ENCODE results near the gene AUNIP. TPM values are rescaled to one million over a fixed set of nuclear protein-coding genes. Genes with fewer than 3 reads are reported as not detected.

Gene AUNIP
- total and polyA plus RNA-seq, 2 donors (not counting 3 experiments of a cell fraction or from before 2014, with no cell fraction given) = 1.8 to 4.5 TPM

- Histone ChIP-seq H3K9ac (replicated peaks; ENCODE audit: extremely low read depth, insufficient read depth, low read length) (no peak overlapping the region), H3K9me3 (replicated peaks; ENCODE audit: control insufficient read depth, insufficient read depth, low read length) (no peaks in the 10 kb centered on the region), H3K4me3 (replicated peaks in 1 of 3; ENCODE audit: insufficient read depth in 1 of 3, low read depth in 1 of 3, low read length in 3 of 3) (no peak overlapping the region), H3K36me3 (ENCODE audit: control insufficient read depth in 2 of 2, extremely low read depth in 1 of 2, insufficient read depth in 2 of 2, low read length in 2 of 2) (no peaks in the 10 kb centered on the region), H3K27me3 (ENCODE audit: control insufficient read depth in 2 of 2, insufficient read depth in 2 of 2, low read length in 2 of 2) (no peaks in the 10 kb centered on the region), H3K27ac (ENCODE audit: insufficient read depth, low read depth, low read length) (no peak overlapping the region), H2AFZ (ENCODE audit: low read depth, low read length) (no peak overlapping the region), H3K9me1 (replicated peaks; ENCODE audit: control insufficient read depth, extremely low read depth, insufficient read depth, low read length) (no peaks in the 10 kb centered on the region), H3K4me2 (ENCODE audit: insufficient read depth, low read length) (no peak overlapping the region), H3K79me2 (ENCODE audit: control insufficient read depth, insufficient read depth, low read length) (no peaks in the 10 kb centered on the region), H4K20me1 (replicated peaks; ENCODE audit: control insufficient read depth, extremely low read depth, insufficient read depth, low read length) (no peaks in the 10 kb centered on the region), H3K4me1 (ENCODE audit: control insufficient read depth, extremely low read depth, insufficient read depth, low read length) (no peaks in the 10 kb centered on the region)
- intact Hi-C loops (cut with micrococcal nuclease) = no loop called here
- POLR2A ChIA-PET = interaction anchor here (0.5 kb wide), 1 partner anchor 180 kb away, joined by 4 read pairs; no protein-coding TSS in a partner anchor
- no peak for TF ChIP-seq POLR2A (IDR thresholded peaks at IDR 0.05; ENCODE audit: low read depth, low read length)
- dilution Hi-C loops (cut with MboI; ENCODE audit: extremely low pct_ligation_motif_present, low sequenced_read_pairs) = no loop called here
- CTCF ChIA-PET = interaction anchor here (0.9 kb wide), 1 partner anchor 12 kb away, joined by 3 read pairs; the partner anchor contains the start of gene SELENON
- DNase-seq (ENCODE audit: low read depth, low spot score) (no peak), FAIRE-seq (no peak)
- no TSS peak for BruUV-seq (replicated peaks)
Measured at GRCh38 chr1:25787760-25788166, 71.5 kb downstream of the AUNIP start.

- intact Hi-C loops (cut with micrococcal nuclease) (no loop called here), dilution Hi-C loops (cut with MboI; ENCODE audit: extremely low pct_ligation_motif_present, low sequenced_read_pairs) (no loop called here)
- Histone ChIP-seq H2AFZ (ENCODE audit: low read depth, low read length) (no peak overlapping the region), H3K9ac (replicated peaks; ENCODE audit: extremely low read depth, insufficient read depth, low read length) (no peak overlapping the region), H3K4me1 (ENCODE audit: control insufficient read depth, extremely low read depth, insufficient read depth, low read length) (no peaks in the 10 kb centered on the region), H3K4me3 (replicated peaks in 1 of 3; ENCODE audit: insufficient read depth in 1 of 3, low read depth in 1 of 3, low read length in 3 of 3) (no peak overlapping the region), H3K4me2 (ENCODE audit: insufficient read depth, low read length) (no peak overlapping the region), H3K27ac (ENCODE audit: insufficient read depth, low read depth, low read length) (no peak overlapping the region), H3K9me3 (replicated peaks; ENCODE audit: control insufficient read depth, insufficient read depth, low read length) (no peaks in the 10 kb centered on the region), H3K79me2 (ENCODE audit: control insufficient read depth, insufficient read depth, low read length) (no peaks in the 10 kb centered on the region), H4K20me1 (replicated peaks; ENCODE audit: control insufficient read depth, extremely low read depth, insufficient read depth, low read length) (no peaks in the 10 kb centered on the region), H3K36me3 (ENCODE audit: control insufficient read depth in 2 of 2, extremely low read depth in 1 of 2, insufficient read depth in 2 of 2, low read length in 2 of 2) (no peaks in the 10 kb centered on the region), H3K27me3 (ENCODE audit: control insufficient read depth in 2 of 2, insufficient read depth in 2 of 2, low read length in 2 of 2) (no peaks in the 10 kb centered on the region), H3K9me1 (replicated peaks; ENCODE audit: control insufficient read depth, extremely low read depth, insufficient read depth, low read length) (no peaks in the 10 kb centered on the region)
- ChIA-PET CTCF (interaction anchor here (0.9 to 1.0 kb wide), 2 partner anchors 10 to 12 kb away, joined by 3 read pairs; partner anchors contain the start of gene SELENON), POLR2A (interaction anchor here (0.5 kb wide), 1 partner anchor 179 kb away, joined by 4 read pairs; no protein-coding TSS in a partner anchor)
- FAIRE-seq (no peak), DNase-seq (ENCODE audit: low read depth, low spot score) (no peak)
- no TSS peak for BruUV-seq (replicated peaks)
- TF ChIP-seq FOS (IDR thresholded peaks at IDR 0.05; ENCODE audit: borderline replicate concordance, insufficient read depth, low read length) (no peak), CTCF (IDR thresholded peaks at IDR 0.05; ENCODE audit: extremely low read depth in 1 of 2, insufficient read depth in 1 of 2, low read depth in 1 of 2, low read length in 2 of 2) (no peak), MYC (IDR thresholded peaks at IDR 0.05; ENCODE audit: low read depth, low read length) (no peak), MAX (IDR thresholded peaks at IDR 0.05; ENCODE audit: insufficient read depth, insufficient read length) (no peak), POLR2AphosphoS5 (IDR thresholded peaks at IDR 0.05; ENCODE audit: insufficient read depth, low read depth, low read length) (no peak), JUN (IDR thresholded peaks at IDR 0.05; ENCODE audit: borderline replicate concordance, insufficient read depth, insufficient read length, low read depth) (no peak), EZH2 (IDR thresholded peaks at IDR 0.05; ENCODE audit: borderline replicate concordance, low read depth, low read length, severe bottlenecking) (no peak), POLR2A (IDR thresholded peaks at IDR 0.05; ENCODE audit: low read depth, low read length) (no peak), GATA2 (IDR thresholded peaks at IDR 0.05; ENCODE audit: insufficient read depth, insufficient read length, low read depth, low read length) (no peak)
Measured at GRCh38 chr1:25786887-25787759, 72.1 kb downstream of the AUNIP start.
